HG03196 (cell line): Measurements from ENCODE around the gene UBE2N.

Experiments used
- ATAC-seq: cut with Tn5 transposase; IDR thresholded peaks from one replicate; pipeline ENCODE4 v1.9.1; 2021; ENCODE audit not compliant: unreplicated experiment

The UBE2N gene, protein sequence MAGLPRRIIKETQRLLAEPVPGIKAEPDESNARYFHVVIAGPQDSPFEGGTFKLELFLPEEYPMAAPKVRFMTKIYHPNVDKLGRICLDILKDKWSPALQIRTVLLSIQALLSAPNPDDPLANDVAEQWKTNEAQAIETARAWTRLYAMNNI

DNA sequence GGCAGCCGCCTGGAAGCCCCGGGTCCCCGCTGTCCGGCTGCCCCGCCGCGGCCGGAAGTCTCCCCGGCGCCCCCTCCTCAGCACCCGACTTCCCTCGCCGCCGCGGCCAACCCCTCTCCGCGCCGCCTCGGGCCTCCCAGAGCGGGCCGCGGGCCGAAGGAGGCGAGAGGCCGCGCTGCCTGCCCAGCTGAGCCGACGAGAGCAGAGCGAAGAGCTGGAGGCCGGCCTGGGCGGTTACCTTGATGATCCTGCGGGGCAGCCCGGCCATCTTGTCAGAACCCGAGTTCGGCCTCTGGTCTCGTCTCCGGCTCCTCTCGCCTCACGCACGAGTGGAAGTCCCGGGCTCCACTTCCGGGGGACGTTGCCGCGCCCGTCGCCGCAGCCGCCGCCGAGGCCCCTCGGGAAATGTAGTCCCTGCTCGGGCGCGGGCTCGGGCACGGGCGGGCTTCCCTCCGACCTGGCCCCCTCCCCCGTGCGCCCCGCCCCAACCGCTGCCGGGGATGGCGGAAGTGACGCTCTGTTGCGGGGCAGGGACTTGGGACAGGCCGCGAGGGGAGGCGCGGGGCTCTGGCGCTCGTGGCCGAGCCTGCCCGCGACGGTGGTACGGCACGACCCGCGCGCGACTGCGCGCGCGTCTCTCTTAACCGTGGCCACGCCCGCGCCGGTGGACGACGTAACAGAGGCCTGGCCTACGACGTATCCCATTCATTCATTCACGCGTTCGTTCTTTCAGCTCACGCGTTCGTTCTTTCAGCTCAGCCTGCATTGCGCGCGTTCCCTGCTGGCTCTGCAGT lies at the start of gene UBE2N:
Gene UBE2N (minus strand): TSS at position 331 of the 794 bp plus-strand sequence. CDS start 63 bp downstream, at position 268.
- ATAC-seq: peak; percentile 76

DNA sequence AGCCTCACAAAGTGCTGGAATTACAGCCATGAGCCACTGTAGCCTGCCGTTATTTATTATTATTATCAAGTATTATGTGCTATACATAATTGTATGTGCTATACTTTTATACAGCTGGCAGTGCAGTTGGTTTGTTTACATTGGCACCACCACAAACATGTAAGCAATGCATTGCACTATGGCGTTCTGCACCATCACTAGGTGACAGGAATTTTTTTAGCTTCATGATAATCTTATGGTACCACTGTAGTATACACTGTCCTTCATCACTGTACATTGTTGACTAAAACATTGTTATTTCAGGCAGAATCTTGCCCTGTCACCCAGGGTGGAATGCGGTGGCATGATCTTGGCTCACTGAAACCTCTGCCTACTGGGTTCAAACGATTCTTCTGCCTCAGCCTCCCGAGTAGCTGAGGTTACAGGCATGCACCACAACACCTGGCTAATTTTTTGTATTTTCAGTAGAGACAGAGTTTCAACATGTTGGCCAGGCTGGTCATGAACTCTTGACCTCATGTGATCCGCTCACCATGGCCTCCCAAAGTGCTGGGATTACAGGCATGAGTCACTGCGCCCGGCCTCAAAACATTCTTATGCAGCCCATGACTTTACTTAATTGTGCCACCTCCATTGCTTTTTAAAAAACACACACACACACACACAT lies 42.7 kb upstream of the UBE2N start:
- ATAC-seq: no peak

DNA sequence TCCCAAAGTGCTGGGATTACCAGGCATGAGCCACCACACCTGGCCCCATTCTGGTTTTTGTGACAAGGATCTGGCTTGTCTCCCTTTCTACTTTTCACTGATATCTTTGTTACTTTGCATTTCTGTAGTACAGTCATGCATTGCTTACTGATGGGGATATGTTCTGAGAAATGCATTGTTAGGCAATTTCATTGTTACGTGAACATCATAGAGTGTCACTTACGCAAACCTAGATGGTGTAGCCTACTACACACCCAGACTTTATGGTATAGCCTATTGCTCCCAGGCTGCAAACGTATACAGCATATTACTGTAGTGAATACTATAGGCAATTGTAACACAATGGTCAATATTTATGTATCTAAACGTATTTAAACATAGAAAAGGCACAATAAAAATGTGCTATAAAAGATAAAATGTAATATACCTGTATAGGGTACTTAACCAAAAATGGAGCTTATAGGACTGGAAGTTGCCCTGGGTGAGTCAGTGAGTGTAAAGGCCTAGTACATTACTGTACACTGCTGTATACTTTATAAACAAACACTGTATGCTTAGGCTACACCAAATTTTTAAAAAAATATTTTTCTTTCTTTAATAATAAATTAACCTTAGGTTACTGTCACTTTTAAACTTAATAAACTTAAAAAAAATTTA lies 41.5 kb upstream of the UBE2N start:
- ATAC-seq: no peak

DNA sequence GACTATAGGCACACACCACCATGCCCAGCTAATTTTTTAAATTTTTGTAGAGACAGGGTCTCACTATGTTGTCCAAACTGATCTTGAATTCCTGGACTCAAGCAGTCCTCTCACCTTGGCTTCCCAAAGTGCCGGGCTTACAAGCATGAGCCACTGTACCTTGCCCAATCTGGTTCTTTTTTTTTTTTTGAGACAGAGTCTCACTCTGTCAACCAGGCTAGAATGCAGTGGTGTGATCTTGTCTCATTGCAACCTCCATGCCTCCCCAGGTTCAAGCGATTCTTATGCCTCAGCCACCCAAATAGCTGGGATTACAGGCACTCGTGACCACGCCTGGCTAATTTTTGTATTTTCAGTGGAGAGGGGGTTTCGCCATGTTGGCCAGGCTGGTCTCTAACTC lies 41.0 kb upstream of the UBE2N start:
- ATAC-seq: no peak

DNA sequence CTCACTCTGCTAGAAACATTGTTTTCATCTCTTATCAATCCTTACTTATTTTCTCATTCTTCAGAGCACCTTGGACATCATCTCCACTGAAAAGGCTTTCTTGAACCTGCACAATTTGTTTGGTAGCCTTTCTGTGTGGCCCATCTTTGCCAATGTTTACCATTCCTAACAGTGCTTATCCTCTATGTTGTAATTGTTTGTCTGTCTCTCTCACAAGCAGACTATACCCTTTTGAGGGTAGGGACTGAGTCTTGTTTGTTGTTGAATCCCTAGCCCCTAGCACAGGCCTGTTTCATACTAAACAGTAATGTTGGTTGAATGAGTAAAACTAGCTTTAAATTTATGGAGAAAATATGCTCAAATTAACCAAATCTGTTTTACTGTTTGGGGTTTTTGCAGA lies 34.8 kb upstream of the UBE2N start:
- no peak for ATAC-seq

DNA sequence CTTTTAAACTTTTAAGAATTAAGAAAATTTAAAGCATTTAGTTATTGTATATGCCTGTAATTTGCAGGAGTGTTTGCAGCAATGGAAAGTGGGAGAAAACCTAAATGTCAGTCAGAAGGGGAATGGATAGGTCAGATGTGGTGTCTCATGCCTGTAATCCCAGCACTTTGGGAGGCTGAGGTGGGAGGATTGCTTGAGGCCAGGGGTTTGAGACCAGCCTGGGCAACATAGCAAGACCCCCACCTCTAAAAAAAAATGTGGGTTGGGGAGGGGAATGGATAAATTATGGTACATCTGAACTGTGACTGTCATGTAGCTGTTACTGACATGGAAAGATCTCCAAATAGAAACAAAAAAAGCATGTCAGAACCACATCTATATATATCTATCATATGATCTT lies 27.6 kb upstream of the UBE2N start:
- ATAC-seq: no peak

DNA sequence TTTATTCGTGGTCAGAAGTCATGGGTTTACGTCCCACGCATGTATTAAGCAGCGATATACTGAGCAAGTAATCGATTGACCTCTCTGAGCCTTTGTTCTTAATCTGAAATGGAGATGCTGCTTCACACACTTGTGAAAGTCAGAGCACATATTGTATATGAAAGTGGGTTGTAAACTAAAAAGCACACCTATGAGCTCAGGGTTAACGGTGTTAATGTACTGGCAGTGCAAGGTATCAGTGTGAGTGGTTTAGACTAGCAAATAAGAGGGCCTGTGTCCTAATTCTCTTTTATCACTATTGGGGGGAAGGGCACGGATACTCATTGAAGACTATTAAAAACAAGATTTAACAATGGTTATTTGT lies 26.2 kb upstream of the UBE2N start:
- peak; percentile 8 for ATAC-seq

DNA sequence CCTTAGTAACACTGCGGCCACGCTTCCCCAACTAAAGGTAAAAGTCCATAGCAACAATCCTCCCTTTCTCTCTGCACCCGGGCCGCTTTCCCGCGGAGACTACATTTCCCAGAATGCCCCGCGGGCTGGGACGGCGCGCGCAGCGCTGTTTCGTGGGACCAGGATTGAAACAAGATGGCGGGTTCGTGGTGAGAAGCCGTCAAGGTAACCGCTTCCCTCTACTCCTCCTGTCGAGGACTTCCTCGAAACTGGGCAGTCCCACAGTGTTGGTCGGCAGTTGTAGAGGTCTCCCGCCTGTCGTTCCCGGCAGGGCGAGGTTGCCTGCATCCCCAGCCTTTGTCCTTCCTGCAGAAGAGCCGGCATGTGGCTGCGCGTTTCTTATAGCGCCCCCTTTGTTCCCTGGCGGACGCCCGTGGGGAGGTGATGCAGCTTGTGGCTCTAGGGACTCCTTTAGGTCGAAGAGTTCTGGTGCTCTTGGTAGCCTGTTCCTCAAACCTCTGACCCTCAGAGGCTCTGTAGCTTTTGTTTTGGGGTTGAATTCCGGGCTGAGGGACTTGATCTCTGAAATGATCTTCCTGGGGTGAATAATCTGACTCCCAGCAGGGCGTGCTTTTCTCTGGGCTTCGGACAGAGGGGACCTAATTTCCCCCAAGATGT lies 25.7 kb upstream of the UBE2N start, which contains the start of gene MRPL42:
Gene MRPL42 (plus strand): TSS at position 164 of the 657 bp plus-strand sequence. CDS start 1,772 bp downstream, outside the sequence.
- peak; percentile 87 for ATAC-seq

DNA sequence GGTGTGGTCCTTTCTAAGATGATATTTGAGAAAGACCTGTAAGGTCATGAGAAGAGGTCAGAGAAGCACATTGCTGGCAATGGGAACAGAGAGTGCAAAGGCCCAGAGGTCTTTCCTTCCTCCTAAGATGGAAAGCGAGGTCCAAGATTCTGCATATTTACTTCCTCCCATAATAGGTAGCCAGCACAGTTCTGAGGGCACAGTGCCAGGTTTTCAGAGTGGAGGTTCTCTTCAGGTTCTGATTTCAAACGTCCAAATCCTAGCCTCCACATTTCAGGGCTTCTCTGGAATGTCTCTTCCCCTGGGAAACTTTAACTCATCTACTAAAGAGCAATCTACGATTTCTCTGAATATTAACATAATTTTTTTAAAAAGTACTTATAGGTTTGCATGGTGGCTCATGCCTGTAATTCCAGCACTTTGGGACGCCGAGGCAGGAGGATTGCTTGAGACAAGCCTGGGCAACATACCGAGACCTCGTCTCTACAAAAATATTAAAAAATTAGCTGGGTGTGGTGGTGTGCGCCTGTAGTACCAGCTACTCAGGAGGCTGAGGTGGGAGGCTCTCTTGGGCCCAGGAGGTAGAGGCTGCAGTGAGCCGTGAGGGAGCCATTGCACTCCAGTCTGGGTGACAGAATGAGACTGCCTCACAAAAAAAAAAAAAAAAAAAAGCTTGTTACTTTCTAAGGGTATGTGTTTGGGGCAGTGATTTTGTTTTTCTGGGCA lies 25.0 kb upstream of the UBE2N start:
- ATAC-seq: peak; percentile 8

DNA sequence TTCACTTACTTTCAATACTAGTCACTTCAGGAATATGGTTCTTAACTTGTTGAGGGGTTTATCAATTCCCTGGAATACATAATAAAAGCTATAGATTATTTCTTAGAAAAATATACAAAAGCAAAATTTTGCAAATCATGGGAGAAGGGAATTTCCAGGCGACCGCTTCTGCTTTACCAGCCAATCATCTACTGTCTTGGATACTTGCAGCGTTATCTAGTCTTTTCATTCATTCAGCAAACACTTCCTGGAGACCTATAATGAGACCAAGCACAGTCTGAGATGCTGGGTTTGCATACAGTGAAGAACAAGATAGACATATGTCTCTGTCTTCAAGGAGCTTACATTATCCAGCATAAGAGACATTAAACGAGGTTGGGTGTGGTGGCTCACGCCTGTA lies 24.1 kb upstream of the UBE2N start:
- ATAC-seq: no peak

DNA sequence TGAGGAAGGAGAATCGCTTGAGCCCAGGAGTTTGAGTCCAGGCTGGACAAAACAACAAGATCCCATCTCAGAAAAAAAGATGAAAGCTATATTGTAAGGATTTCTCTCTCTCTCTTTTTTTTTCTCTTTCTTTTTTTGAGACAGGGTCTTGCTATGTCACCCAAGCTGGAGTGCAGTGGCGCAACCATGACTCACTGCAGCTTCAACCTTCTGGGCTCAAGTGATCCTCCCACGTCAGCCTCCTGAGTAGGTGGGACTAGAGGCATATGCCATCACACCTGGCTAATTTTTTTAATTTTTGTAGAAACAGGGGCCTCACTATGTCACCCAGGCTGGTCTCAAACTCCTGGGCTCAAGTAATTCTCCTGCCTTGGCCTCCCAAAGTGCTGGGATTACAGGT lies 19.8 kb upstream of the UBE2N start:
- no peak for ATAC-seq

DNA sequence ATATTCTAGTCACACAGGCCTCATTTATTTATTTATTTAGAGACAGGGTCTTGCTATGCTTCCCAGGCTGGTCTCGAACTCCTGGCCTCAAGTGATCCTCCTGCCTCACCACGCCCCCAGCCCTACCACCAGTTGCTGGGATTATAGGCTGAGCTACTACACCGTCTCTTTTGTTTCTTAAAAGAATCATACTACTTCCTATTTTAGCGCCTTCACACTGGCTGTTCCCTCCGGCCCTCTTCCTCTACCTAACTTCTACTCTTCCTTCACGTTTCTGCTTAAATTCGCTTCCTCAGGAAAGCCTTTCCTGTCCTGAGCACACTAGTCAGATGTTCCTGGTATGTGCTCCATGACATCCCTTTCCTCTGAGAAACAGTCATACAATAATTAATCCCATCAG lies 19.2 kb upstream of the UBE2N start:
- ATAC-seq: no peak

DNA sequence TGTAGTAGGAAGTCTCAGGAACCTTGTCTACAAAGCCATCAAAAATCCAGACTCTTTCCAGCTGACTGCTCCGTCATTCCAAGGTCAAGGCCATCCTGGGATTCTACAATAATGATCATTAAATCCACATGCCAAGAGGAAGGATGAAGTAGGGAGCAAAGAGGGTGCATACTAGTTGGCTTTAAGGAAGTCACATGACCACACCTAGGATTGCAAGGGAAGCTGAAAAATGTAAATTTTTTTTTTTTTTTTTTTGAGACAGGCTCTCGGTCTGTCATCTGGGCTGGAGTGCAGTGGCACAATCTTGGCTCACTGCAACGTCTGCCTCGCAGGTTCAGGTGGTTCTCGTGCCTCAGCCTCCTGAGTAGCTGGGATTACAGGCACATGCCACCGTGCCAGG lies 18.3 kb upstream of the UBE2N start:
- no peak for ATAC-seq

DNA sequence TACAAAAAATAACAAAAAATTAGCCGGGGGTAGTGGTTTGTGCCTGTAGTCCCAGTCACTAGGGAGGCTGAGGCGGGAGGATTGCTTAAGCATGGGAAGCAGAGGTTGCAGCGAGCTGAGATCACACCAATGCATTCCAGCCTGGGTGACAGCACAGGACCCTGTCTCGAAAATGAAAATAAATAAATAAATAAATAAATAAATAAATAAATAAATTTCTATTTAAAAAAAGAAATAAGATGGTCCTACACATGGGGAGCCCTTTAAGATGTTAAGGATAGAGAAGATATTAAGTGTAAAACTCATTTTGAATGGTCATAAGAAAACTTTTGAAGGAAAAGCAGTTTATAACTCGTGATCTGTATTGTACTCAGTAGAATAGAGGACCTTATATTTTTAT lies 17.4 kb upstream of the UBE2N start:
- ATAC-seq: no peak

DNA sequence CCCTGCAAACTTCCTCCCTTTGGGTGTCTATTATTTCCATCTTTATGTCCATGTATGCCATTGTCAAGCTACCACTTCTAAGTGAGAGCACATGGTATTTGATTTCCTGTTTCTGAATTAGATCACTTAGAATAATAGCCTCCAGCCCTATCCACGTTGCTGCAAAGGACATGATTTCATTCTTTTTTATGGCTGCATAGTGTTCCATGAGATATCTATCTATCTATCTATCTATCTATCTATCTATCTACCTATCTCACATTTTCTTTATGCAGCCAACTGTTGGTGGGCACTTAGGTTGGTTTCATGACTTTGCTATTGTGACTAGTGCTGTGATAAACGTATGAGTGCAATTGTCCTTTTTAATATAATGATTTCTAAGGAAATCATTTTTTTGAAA lies 14.3 kb upstream of the UBE2N start:
- ATAC-seq: no peak

DNA sequence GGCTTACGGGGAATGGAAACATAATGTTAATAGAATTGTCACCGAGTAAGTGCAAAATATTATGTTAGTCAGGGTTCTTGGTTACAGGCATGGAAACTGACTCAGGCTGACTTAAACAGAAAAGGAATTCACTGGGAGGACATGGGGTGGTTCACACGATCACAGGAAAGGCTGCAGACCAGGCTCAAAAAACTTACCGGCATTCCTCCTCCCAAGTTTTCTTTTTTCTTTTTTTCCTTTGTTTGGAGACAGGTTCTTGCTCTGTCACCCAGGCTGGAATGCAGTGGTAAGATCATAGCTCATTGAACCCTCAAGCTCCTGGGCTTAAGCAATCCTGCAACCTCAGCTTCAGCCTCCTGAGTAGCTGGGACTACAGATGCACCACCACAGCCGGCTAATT lies 11.9 kb upstream of the UBE2N start:
- ATAC-seq: no peak

DNA sequence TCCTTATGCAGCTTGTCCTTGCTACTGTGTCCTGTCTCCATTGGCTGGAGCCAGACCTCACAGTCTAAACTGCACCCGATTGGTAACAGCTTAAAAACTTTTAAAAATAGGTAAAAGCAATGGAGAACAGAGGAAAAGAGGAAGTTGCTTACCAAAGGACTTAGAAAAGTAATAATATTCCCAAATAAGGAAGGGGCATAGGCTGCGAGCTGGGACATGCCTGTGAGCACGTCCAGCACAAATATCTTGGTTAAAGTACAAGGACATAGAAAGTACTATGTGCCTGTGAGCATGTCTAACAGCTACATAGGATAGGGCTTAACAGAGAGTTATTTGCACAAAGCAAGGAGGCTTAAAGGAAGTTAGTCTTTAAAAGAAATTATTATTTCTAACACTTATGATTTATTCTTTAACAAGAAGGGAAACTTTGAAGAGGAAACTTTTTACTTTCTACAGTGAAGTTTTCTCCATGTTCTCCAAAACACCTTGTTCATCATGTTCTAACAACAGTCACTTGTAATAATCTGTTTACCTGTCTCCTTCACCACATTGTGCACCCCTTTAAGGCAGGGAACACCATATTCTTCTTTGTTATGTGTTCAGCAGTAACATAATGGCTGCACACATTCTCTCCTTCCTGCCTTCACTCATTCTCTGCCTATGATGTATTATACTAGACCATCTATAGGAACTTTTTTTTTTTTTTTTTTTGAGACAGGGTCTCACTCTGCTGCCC lies 9.8 kb upstream of the UBE2N start:
- no peak for ATAC-seq

DNA sequence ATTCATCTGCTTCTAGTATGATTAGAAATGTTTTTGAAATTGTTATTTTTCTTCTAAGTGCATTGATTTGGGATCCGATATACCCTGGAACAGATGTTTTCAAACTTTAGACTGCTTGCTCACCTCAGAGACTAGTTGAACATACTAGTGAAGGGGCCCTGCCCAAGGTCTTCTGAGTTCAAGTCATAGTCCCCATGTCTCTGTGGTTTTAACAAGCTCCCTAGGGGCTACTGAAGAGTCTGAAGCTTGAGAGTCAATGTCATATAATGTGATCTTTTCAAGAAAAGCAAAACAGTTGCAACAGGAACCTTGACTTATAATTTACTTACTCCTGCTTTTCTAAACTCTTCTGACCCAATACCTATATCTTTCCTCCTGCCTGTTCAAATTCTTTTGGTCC lies 7.5 kb upstream of the UBE2N start:
- ATAC-seq: peak; percentile 88

DNA sequence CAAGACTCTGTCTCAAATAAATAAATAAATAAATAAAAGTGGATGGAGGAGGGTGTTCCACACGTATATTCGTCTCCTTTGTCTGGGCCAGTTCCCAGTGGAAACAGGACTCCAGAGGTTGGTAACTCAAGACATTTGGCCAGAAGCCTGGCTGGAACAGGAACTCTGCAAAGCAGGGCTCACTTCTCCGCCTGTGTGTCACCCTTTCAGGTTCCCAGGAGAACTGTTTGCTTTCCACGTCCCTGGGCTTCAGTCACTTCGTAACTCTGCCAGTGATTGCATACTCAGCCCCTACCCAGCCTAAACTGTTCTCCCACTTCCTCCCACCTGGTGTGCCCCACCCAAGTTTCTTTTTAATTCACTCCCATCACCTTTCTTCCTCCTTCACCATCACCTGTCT lies 7.0 kb upstream of the UBE2N start:
- ATAC-seq: no peak
